ENCODE results near the gene PKM.

PKM gene

GRCh38 chr15:72156928-72157327, 74.1 kb downstream of the PKM start:
- H3K9ac ChIP-seq (ENCODE audit: low read length), result no peak overlapping the region
- no peaks in the 10 kb centered on the region for H3K9me3 ChIP-seq (ENCODE audit: control insufficient read depth, low read length)
- H3K27me3 ChIP-seq (ENCODE audit: control insufficient read depth, insufficient read depth, low read length), result no peaks in the 10 kb centered on the region
- H3K4me1 ChIP-seq (ENCODE audit: control insufficient read depth, insufficient read depth, low read length), result peaks cover 21% of the 10 kb centered on the region
- no peaks in the 10 kb centered on the region for H3K36me3 ChIP-seq (ENCODE audit: control insufficient read depth, insufficient read depth, low read length)
- no peak overlapping the region for H3K4me3 ChIP-seq (ENCODE audit: low read length)

- peak overlapping the region; percentile 76 for H3K9ac ChIP-seq (ENCODE audit: low read length)
- H3K36me3 ChIP-seq (ENCODE audit: control insufficient read depth, insufficient read depth, low read length), result no peaks in the 10 kb centered on the region
- no peaks in the 10 kb centered on the region for H3K9me3 ChIP-seq (ENCODE audit: control insufficient read depth, low read length)
- peak overlapping the region; percentile 53 for H3K4me3 ChIP-seq (ENCODE audit: low read length)
- peaks cover 21% of the 10 kb centered on the region for H3K4me1 ChIP-seq (ENCODE audit: control insufficient read depth, insufficient read depth, low read length)
- H3K27me3 ChIP-seq (ENCODE audit: control insufficient read depth, insufficient read depth, low read length), result no peaks in the 10 kb centered on the region
These were observed 75.1 kb downstream of the PKM start for GRCh38 chr15:72155635-72156616.

- Histone ChIP-seq H3K27me3 (ENCODE audit: control insufficient read depth, insufficient read depth, low read length) (no peaks in the 10 kb centered on the region), H3K9me3 (ENCODE audit: control insufficient read depth, low read length) (no peaks in the 10 kb centered on the region), H3K4me1 (ENCODE audit: control insufficient read depth, insufficient read depth, low read length) (peaks cover 21% of the 10 kb centered on the region), H3K4me3 (ENCODE audit: low read length) (peak overlapping the region; percentile 53), H3K36me3 (ENCODE audit: control insufficient read depth, insufficient read depth, low read length) (no peaks in the 10 kb centered on the region), H3K9ac (ENCODE audit: low read length) (peak overlapping the region; percentile 76)
These were observed 75.9 kb downstream of the PKM start for GRCh38 chr15:72155003-72155621.

- peaks cover 21% of the 10 kb centered on the region for H3K4me1 ChIP-seq (ENCODE audit: control insufficient read depth, insufficient read depth, low read length)
- no peaks in the 10 kb centered on the region for H3K9me3 ChIP-seq (ENCODE audit: control insufficient read depth, low read length)
- H3K36me3 ChIP-seq (ENCODE audit: control insufficient read depth, insufficient read depth, low read length), result no peaks in the 10 kb centered on the region
- no peaks in the 10 kb centered on the region for H3K27me3 ChIP-seq (ENCODE audit: control insufficient read depth, insufficient read depth, low read length)
- H3K9ac ChIP-seq (ENCODE audit: low read length), result no peak overlapping the region
- H3K4me3 ChIP-seq (ENCODE audit: low read length), result no peak overlapping the region
These were observed 76.7 kb downstream of the PKM start for GRCh38 chr15:72154316-72154715.

GRCh38 chr15:72153269-72154000, 77.6 kb downstream of the PKM start:
- no peaks in the 10 kb centered on the region for H3K36me3 ChIP-seq (ENCODE audit: control insufficient read depth, insufficient read depth, low read length)
- H3K9ac ChIP-seq (ENCODE audit: low read length), result no peak overlapping the region
- no peaks in the 10 kb centered on the region for H3K27me3 ChIP-seq (ENCODE audit: control insufficient read depth, insufficient read depth, low read length)
- peaks cover 21% of the 10 kb centered on the region for H3K4me1 ChIP-seq (ENCODE audit: control insufficient read depth, insufficient read depth, low read length)
- no peak overlapping the region for H3K4me3 ChIP-seq (ENCODE audit: low read length)
- no peaks in the 10 kb centered on the region for H3K9me3 ChIP-seq (ENCODE audit: control insufficient read depth, low read length)

All from mucosa of stomach (tissue), 1 donor.